GM12878 (cell line): ENCODE data around the gene RAB25. TPM values are rescaled to one million over a fixed set of nuclear protein-coding genes. Genes with fewer than 3 reads are reported as not detected.

Experiments
- ATAC-seq: fragments of 200-7000 bp; cut with Tn5 transposase; 3 replicates; pipeline ENCODE4 v1.9.1; 2020; ENCODE audit warnings: mild to moderate bottlenecking, moderate library complexity
- BruUV-seq: library from RNA; stranded (reverse); fragments of 400-500 nt; replicated peaks from 2 replicates; lab custom pipeline; 2021; lab: Mats Ljungman, UMichigan
- CTCF ChIA-PET: fragments of 300-600 bp; sonication (Branson Sonifier 250); formaldehyde crosslinking; extraction: SDS; loops from one replicate; lab custom pipeline; 2021; ENCODE audit warnings: inconsistent platforms; lab: Yijun Ruan, JAX
- POLR2A ChIA-PET: fragments of 350-600 bp; formaldehyde crosslinking; extraction: SDS; loops from one replicate; lab custom pipeline; 2021; ENCODE audit warnings: inconsistent platforms; lab: Charles Lee
- RAD21 ChIA-PET: fragments of 300-600 bp; sonication (Branson Sonifier 250); formaldehyde crosslinking; loops from one replicate; lab custom pipeline; 2023; ENCODE audit warnings: antibody characterized with exemption; ENCODE audit not compliant: unreplicated experiment; lab: Charles Lee
- SMC1A ChIA-PET: fragments of 300-600 bp; sonication (Branson Sonifier 250); formaldehyde crosslinking; loops from one replicate; lab custom pipeline; 2023; ENCODE audit not compliant: unreplicated experiment, uncharacterized antibody; lab: Charles Lee
- DNase-seq: peaks from one replicate; pipeline ENCODE4 v3.0.0-alpha.2; 2011; ENCODE audit warnings: low read depth, low spot score
- FAIRE-seq: peaks from 3 replicates; lab custom pipeline; 2011; peaks lifted over from hg19 to GRCh38; lab: Jason Lieb, UNC
- H2AFZ ChIP-seq: 2 replicates; pipeline ENCODE4 v1.6.0; 2011; ENCODE audit warnings: low read depth, low read length, control low read depth; ENCODE audit not compliant: control insufficient read depth
- H3K27ac ChIP-seq: 2 replicates; pipeline ENCODE4 v1.5.1; 2011; ENCODE audit warnings: control low read depth; ENCODE audit not compliant: control insufficient read depth, insufficient read depth
- H3K27me3 ChIP-seq, 2 experiments: replicated peaks in 1 of 2; 2 replicates each; pipeline versions ENCODE4 v1.6.0 to v1.6.1; 2011; ENCODE audit warnings: low read length in 1 of 2; ENCODE audit not compliant: control insufficient read depth in 2 of 2, insufficient read depth in 2 of 2
- H3K36me3 ChIP-seq, 2 experiments: 2 replicates each; pipeline ENCODE4 v1.5.1; 2011; ENCODE audit warnings: low read length in 1 of 2; ENCODE audit not compliant: control insufficient read depth in 2 of 2, insufficient read depth in 2 of 2
- H3K4me1 ChIP-seq: 2 replicates; pipeline ENCODE4 v1.6.1; 2011; ENCODE audit warnings: mild to moderate bottlenecking, low read length, moderate library complexity, mixed read lengths; ENCODE audit not compliant: control insufficient read depth, insufficient read depth
- H3K4me2 ChIP-seq: 2 replicates; pipeline ENCODE4 v1.6.0; 2011; ENCODE audit warnings: control low read depth; ENCODE audit not compliant: control insufficient read depth, insufficient read depth
- H3K4me3 ChIP-seq: fragments of 200-600 bp; sonication (generic); 2 replicates; pipeline ENCODE4 v1.5.1; 2016
- H3K79me2 ChIP-seq: 2 replicates; pipeline ENCODE4 v1.6.0; 2011; ENCODE audit warnings: low read length; ENCODE audit not compliant: control insufficient read depth, insufficient read depth
- H3K9ac ChIP-seq: 2 replicates; pipeline ENCODE4 v1.8.0; 2011; ENCODE audit warnings: low read length, control low read depth, mixed read lengths; ENCODE audit not compliant: control insufficient read depth, insufficient read depth
- H3K9me3 ChIP-seq: replicated peaks from 3 replicates; pipeline ENCODE4 v1.5.1; 2011; ENCODE audit warnings: mild to moderate bottlenecking, low read length; ENCODE audit not compliant: control insufficient read depth, insufficient read depth
- H4K20me1 ChIP-seq: 2 replicates; pipeline ENCODE4 v1.6.0; 2011; ENCODE audit not compliant: control insufficient read depth, insufficient read depth
- BHLHE40 ChIP-seq, 2 experiments: fragments of 450-650 bp in 1 of 2; IDR thresholded peaks; 2 replicates each; pipeline ENCODE4 v1.6.1; 2011 to 2017; ENCODE audit warnings: low read depth in 2 of 2, borderline replicate concordance in 1 of 2, improper control_type of control experiment in 1 of 2, low read length in 1 of 2, mild to moderate bottlenecking in 1 of 2
- ETV6 ChIP-seq, 2 experiments: fragments of 450-650 bp in 1 of 2; IDR thresholded peaks in 1 of 2; conservative IDR thresholded peaks in 1 of 2; 2 replicates each; pipeline ENCODE4 v1.6.1; 2014; ENCODE audit warnings: antibody characterized with exemption in 1 of 2, borderline replicate concordance in 1 of 2, low read depth in 1 of 2, mild to moderate bottlenecking in 1 of 2, moderate library complexity in 1 of 2
- JUND ChIP-seq: IDR thresholded peaks from 2 replicates; pipeline ENCODE4 v1.6.1; 2012; ENCODE audit warnings: low read depth, mild to moderate bottlenecking, low read length, improper control_type of control experiment, moderate library complexity
- NFXL1 ChIP-seq: fragments of 450-650 bp; IDR thresholded peaks from 2 replicates; pipeline ENCODE4 v1.6.1; 2017; ENCODE audit warnings: antibody characterized with exemption, mild to moderate bottlenecking, borderline replicate concordance
- NR2F1 ChIP-seq: fragments of 450-650 bp; conservative IDR thresholded peaks from 2 replicates; pipeline ENCODE4 v1.6.1; 2017; ENCODE audit warnings: mild to moderate bottlenecking
- RB1 ChIP-seq: fragments of 450-650 bp; formaldehyde crosslinking; IDR thresholded peaks from 2 replicates; pipeline ENCODE4 v1.6.1; 2017; ENCODE audit warnings: mild to moderate bottlenecking, borderline replicate concordance
- WGBS: methylation state at CpG from one replicate; pipeline ENCODE4 v1.1.6; 2016; ENCODE audit warnings: low lambda C conversion rate; ENCODE audit not compliant: insufficient replicate concordance, insufficient coverage; ENCODE audit errors: missing lambda C conversion rate; 5-methylcytosine and 5-hydroxymethylcytosine counted together
- in situ Hi-C: fragments of 300-500 bp; cut with MboI; formaldehyde crosslinking; loops from 9 replicates; pipeline ENCODE4 v1.14.3; 2018; ENCODE audit warnings: mixed read lengths
- intact Hi-C: fragments of 100-400 bp; cut with micrococcal nuclease; formaldehyde crosslinking; loops from one replicate; pipeline ENCODE4 v1.14.2; 2022; ENCODE audit not compliant: unreplicated experiment
- polyA plus RNA-seq, 11 experiments: library from polyadenylated mRNA; depleted of rRNA in 4 of 11; unstranded in 6 of 11; stranded (reverse) in 5 of 11; fragments of >200 nt; fragmentation: Nextera tagmentation in 4 of 11; fragmentation: Illumina TruSeq in 1 of 11; extraction: Ambion mirVana in 4 of 11; extraction: Trizol in 1 of 11; gene quantifications; 1 replicate in 1 of 11; 2 replicates in 10 of 11; pipeline versions ENCODE4 v1.2.1 to v1.2.3, GENCODE V29; 2011 to 2016; ENCODE audit warnings: inconsistent platforms in 2 of 11, missing spikeins in 2 of 11, low read depth in 1 of 11
- total RNA-seq, 4 experiments: library from RNA; depleted of rRNA in 3 of 4; stranded (reverse); fragments of >200 nt in 3 of 4; fragmentation: Illumina TruSeq in 1 of 4; extraction: Trizol in 1 of 4; gene quantifications; 2 replicates each; pipeline versions ENCODE4 v1.2.1 to v1.2.3, GENCODE V29; 2013 to 2021

The RAB25 gene
- total and polyA plus RNA-seq, 10 of the 15 experiments (the other 5 are each of a cell fraction or from before 2014, with no cell fraction given) = 0.16 to 0.36 (median 0.22) TPM; not detected in 7

GRCh38 chr1:156079762-156080161 lies 18.8 kb downstream of the RAB25 start:
- Histone ChIP-seq H3K4me1 (peaks cover 10% of the 10 kb centered on the region), H3K4me3 (no peak overlapping the region), H3K9me3 (no peaks in the 10 kb centered on the region; the same call in 2 of the 3 replicates), H3K9ac (no peak overlapping the region), H3K4me2 (no peak overlapping the region), H4K20me1 (no peaks in the 10 kb centered on the region), H3K27ac (no peak overlapping the region), H3K27me3 (peaks cover 0 to 2% of the 10 kb centered on the region in 2 experiments; a peak in 1 of 4 replicates), H2AFZ (no peak overlapping the region), H3K36me3 (no peaks in the 10 kb centered on the region), H3K79me2 (peaks cover 2% of the 10 kb centered on the region; the same call in 1 of the 2 replicates)
- ChIA-PET SMC1A (interaction anchor here (1.6 kb wide), 1 partner anchor 13 kb away, joined by 5 read pairs; no protein-coding TSS in a partner anchor), RAD21 (no interaction called here), POLR2A (no interaction called here), CTCF (interaction anchor here (0.6 kb wide), 1 partner anchor 14 kb away, joined by 3 read pairs; no protein-coding TSS in a partner anchor)
- BruUV-seq = no TSS peak
- ATAC-seq (no peak), FAIRE-seq (no peak), DNase-seq (no peak)
- WGBS = 84% methylated on average over 5 of the region's 5 CpGs
- intact Hi-C loops = no loop called here
- in situ Hi-C loops = no loop called here
- TF ChIP-seq NR2F1 (no peak), NFXL1 (peak; percentile 60; the same call in 1 of the 2 replicates)

GRCh38 chr1:156080241-156080862 lies 19.4 kb downstream of the RAB25 start:
- in situ Hi-C loops = no loop called here
- BruUV-seq = no TSS peak
- 63% methylated on average over 7 of the region's 8 CpGs for WGBS
- SMC1A ChIA-PET = interaction anchor here (1.6 kb wide), 1 partner anchor 12 kb away, joined by 5 read pairs; no protein-coding TSS in a partner anchor
- Histone ChIP-seq H3K9ac (no peak overlapping the region), H3K36me3 (no peaks in the 10 kb centered on the region), H3K79me2 (peaks cover 2% of the 10 kb centered on the region; the same call in 1 of the 2 replicates), H3K4me1 (peaks cover 10% of the 10 kb centered on the region), H3K4me2 (no peak overlapping the region), H3K4me3 (no peak overlapping the region), H2AFZ (no peak overlapping the region), H3K27me3 (peaks cover 0 to 2% of the 10 kb centered on the region in 2 experiments; a peak in 1 of 4 replicates), H3K27ac (no peak overlapping the region), H4K20me1 (no peaks in the 10 kb centered on the region), H3K9me3 (no peaks in the 10 kb centered on the region; the same call in 2 of the 3 replicates)
- POLR2A ChIA-PET = no interaction called here
- ATAC-seq = no peak
- intact Hi-C loops = no loop called here
- DNase-seq = no peak
- TF ChIP-seq JUND (no peak), RB1 (no peak), ETV6 (conservative IDR thresholded peaks at IDR 0.05 in 1 of 2, IDR thresholded peaks at IDR 0.05 in 1 of 2; ENCODE audit: borderline replicate concordance in 1 of 2, low read depth in 1 of 2) (no peak), BHLHE40 (IDR thresholded peaks at IDR 0.05; ENCODE audit: borderline replicate concordance in 1 of 2, low read depth in 2 of 2, low read length in 1 of 2) (no peak)
- CTCF ChIA-PET = interaction anchor here (0.6 to 0.7 kb wide), 2 partner anchors 15 to 117 kb away, joined by 3 read pairs; no protein-coding TSS in a partner anchor
- FAIRE-seq = no peak
- RAD21 ChIA-PET = no interaction called here
